ENCODE data around the gene ZBTB45. TPM values are rescaled to one million over a fixed set of nuclear protein-coding genes. Genes with fewer than 3 reads are reported as not detected.

The ZBTB45 gene
- total RNA-seq, 1 experiment from 2014 or later = 14.8 TPM

DNA sequence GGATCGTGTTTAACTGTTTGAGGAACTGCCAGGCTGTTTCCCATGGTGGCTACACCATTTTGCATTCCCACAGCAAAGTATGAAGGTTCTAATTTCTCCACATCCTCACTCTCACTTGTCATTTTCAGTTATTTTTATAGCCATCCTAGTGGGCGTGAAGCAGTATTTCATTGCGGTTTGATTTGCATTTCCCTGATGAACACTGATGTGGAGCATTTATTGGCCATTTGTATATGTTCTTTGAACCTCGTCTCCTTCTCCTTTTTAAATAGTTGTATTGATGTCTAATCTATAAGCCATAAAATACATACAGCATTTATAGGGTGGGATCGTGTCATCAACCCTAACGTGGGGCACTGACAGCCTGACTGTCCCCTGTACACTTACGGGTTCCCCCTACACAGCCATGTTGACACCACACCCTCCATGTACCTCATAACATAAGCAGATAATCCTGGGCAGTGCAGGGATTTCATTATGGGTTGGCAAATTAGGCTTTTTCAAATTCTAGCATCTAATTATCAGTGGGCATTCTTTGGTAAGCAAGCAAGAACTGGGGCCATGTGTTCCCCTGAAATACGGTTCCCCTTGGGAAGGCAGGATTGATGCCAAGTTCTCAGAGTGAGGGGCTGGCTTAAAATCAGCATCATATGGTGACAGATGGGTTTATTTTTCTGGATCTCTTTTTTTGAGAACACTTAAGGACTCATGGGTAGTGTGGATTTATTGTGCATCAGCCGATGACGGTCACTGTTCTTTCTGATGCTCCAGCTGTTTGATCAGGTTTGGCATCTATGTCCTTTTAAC is 11.6 kb upstream of the ZBTB45 start:
- no peak overlapping the region for H3K4me3 Mint-ChIP-seq (ENCODE audit: unreplicated experiment)
- Histone ChIP-seq H3K36me3 (ENCODE audit: control insufficient read depth, insufficient read depth, low read length) (no peaks in the 10 kb centered on the region), H3K4me3 (ENCODE audit: low read depth, low read length) (no peak overlapping the region), H3K9me3 (no peaks in the 10 kb centered on the region), H3K4me1 (no peaks in the 10 kb centered on the region), H3K27me3 (replicated peaks; ENCODE audit: control insufficient read depth, insufficient read depth, low read length) (no peaks in the 10 kb centered on the region)
- no peaks in the 10 kb centered on the region for H3K9me3 Mint-ChIP-seq (ENCODE audit: unreplicated experiment)
- ChIA-PET CTCF (no interaction called here), POLR2A (no interaction called here)
- no peaks in the 10 kb centered on the region for H3K36me3 Mint-ChIP-seq (ENCODE audit: insufficient read depth, unreplicated experiment)
- TF ChIP-seq, protein P1, sequence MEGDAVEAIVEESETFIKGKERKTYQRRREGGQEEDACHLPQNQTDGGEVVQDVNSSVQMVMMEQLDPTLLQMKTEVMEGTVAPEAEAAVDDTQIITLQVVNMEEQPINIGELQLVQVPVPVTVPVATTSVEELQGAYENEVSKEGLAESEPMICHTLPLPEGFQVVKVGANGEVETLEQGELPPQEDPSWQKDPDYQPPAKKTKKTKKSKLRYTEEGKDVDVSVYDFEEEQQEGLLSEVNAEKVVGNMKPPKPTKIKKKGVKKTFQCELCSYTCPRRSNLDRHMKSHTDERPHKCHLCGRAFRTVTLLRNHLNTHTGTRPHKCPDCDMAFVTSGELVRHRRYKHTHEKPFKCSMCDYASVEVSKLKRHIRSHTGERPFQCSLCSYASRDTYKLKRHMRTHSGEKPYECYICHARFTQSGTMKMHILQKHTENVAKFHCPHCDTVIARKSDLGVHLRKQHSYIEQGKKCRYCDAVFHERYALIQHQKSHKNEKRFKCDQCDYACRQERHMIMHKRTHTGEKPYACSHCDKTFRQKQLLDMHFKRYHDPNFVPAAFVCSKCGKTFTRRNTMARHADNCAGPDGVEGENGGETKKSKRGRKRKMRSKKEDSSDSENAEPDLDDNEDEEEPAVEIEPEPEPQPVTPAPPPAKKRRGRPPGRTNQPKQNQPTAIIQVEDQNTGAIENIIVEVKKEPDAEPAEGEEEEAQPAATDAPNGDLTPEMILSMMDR (IDR thresholded peaks at IDR 0.05; ENCODE audit: insufficient read depth in 1 of 2, low read depth in 1 of 2, low read length in 1 of 2, severe bottlenecking in 1 of 2, unreplicated experiment in 1 of 2) = no peak
- intact Hi-C loops (cut with micrococcal nuclease; ENCODE audit: unreplicated experiment) = no loop called here
- BruUV-seq (replicated peaks) = no TSS peak
- H3K27ac Mint-ChIP-seq (ENCODE audit: unreplicated experiment) = no peak overlapping the region
- DNase-seq = no peak
- H3K4me1 Mint-ChIP-seq (ENCODE audit: low read depth, unreplicated experiment) = no peaks in the 10 kb centered on the region
- peaks cover 6% of the 10 kb centered on the region for H3K27me3 Mint-ChIP-seq (ENCODE audit: insufficient read depth, unreplicated experiment)

DNA sequence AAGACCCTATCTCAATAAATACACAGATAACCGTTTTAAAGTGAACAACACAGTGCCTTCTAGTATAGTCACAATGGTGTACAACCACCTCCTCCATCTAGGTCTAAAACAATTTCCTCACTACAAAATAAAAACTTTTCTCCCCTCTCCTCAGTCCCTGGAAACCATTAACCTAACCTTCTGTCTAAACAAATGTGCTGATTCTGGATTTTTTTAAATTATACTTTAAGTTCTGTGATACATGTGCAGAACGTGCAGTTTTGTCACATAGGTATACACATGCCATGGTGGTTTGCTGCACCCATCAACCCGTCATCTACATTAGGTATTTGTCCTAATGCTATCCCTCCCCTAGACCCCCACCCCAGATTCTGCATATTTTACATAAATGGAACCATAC is 9.8 kb upstream of the ZBTB45 start:
- TF ChIP-seq, protein P1 (IDR thresholded peaks at IDR 0.05; ENCODE audit: insufficient read depth in 1 of 2, low read depth in 1 of 2, low read length in 1 of 2, severe bottlenecking in 1 of 2, unreplicated experiment in 1 of 2) = no peak
- no TSS peak for BruUV-seq (replicated peaks)
- ChIA-PET CTCF (no interaction called here), POLR2A (no interaction called here)
- no peak for DNase-seq
- Mint-ChIP-seq H3K27ac (ENCODE audit: unreplicated experiment) (no peak overlapping the region), H3K4me1 (ENCODE audit: low read depth, unreplicated experiment) (no peaks in the 10 kb centered on the region), H3K4me3 (ENCODE audit: unreplicated experiment) (no peak overlapping the region), H3K9me3 (ENCODE audit: unreplicated experiment) (no peaks in the 10 kb centered on the region), H3K36me3 (ENCODE audit: insufficient read depth, unreplicated experiment) (no peaks in the 10 kb centered on the region), H3K27me3 (ENCODE audit: insufficient read depth, unreplicated experiment) (peaks cover 6% of the 10 kb centered on the region)
- no peaks in the 10 kb centered on the region for H3K9me3 ChIP-seq
- intact Hi-C loops (cut with micrococcal nuclease; ENCODE audit: unreplicated experiment) = no loop called here
- H3K4me3 ChIP-seq (ENCODE audit: low read depth, low read length) = no peak overlapping the region
- H3K36me3 ChIP-seq (ENCODE audit: control insufficient read depth, insufficient read depth, low read length) = no peaks in the 10 kb centered on the region
- no peaks in the 10 kb centered on the region for H3K4me1 ChIP-seq
- H3K27me3 ChIP-seq (replicated peaks; ENCODE audit: control insufficient read depth, insufficient read depth, low read length) = no peaks in the 10 kb centered on the region

DNA sequence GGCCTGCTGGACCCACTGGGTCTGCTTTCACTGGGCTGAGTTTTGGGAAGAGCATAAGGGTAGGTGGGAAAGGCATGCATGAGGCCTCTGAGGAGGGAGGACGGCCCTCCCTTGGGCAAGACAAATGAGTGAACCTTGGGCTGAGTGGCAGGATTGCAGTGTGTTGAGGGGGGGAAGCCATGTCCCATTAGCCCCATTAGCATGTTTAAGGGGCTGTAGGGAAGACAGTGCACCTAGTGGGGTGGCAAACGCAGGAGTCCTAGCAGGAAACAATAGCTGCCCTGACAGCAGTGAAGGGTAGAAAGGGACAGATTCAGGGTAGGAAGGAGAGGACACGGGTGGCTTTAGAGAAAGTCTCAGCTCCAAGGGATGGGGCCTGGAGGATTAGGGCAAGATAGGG is 3.1 kb upstream of the ZBTB45 start:
- peaks cover 13% of the 10 kb centered on the region for H3K4me1 ChIP-seq
- H3K27ac Mint-ChIP-seq (ENCODE audit: unreplicated experiment) = no peak overlapping the region
- ChIA-PET POLR2A (no interaction called here), CTCF (no interaction called here)
- TF ChIP-seq, protein P1 (IDR thresholded peaks at IDR 0.05; ENCODE audit: insufficient read depth in 1 of 2, low read depth in 1 of 2, low read length in 1 of 2, severe bottlenecking in 1 of 2, unreplicated experiment in 1 of 2) = no peak
- intact Hi-C loops (cut with micrococcal nuclease; ENCODE audit: unreplicated experiment) = no loop called here
- no peak for DNase-seq
- H3K27me3 Mint-ChIP-seq (ENCODE audit: insufficient read depth, unreplicated experiment) = no peaks in the 10 kb centered on the region
- no peaks in the 10 kb centered on the region for H3K9me3 ChIP-seq
- H3K27me3 ChIP-seq (replicated peaks; ENCODE audit: control insufficient read depth, insufficient read depth, low read length) = no peaks in the 10 kb centered on the region
- H3K4me1 Mint-ChIP-seq (ENCODE audit: low read depth, unreplicated experiment) = peaks cover 20% of the 10 kb centered on the region
- H3K4me3 ChIP-seq (ENCODE audit: low read depth, low read length) = no peak overlapping the region
- H3K36me3 Mint-ChIP-seq (ENCODE audit: insufficient read depth, unreplicated experiment) = peaks cover 16% of the 10 kb centered on the region
- no TSS peak for BruUV-seq (replicated peaks)
- no peaks in the 10 kb centered on the region for H3K9me3 Mint-ChIP-seq (ENCODE audit: unreplicated experiment)
- H3K36me3 ChIP-seq (ENCODE audit: control insufficient read depth, insufficient read depth, low read length) = no peaks in the 10 kb centered on the region
- H3K4me3 Mint-ChIP-seq (ENCODE audit: unreplicated experiment) = no peak overlapping the region
